ENCODE data around the gene DLST. TPM values are rescaled to one million over a fixed set of nuclear protein-coding genes. Genes with fewer than 3 reads are reported as not detected.

The DLST gene
- total RNA-seq, 1 donor from 2014 or later: 125 TPM

GRCh38 chr14:74836251-74836960, 45.3 kb upstream of the DLST start:
- Mint-ChIP-seq H3K4me3 (ENCODE audit: unreplicated experiment) (no peak overlapping the region), H3K9me3 (ENCODE audit: unreplicated experiment) (no peaks in the 10 kb centered on the region), H3K27me3 (ENCODE audit: unreplicated experiment) (no peaks in the 10 kb centered on the region), H3K4me1 (ENCODE audit: unreplicated experiment) (no peaks in the 10 kb centered on the region), H3K27ac (ENCODE audit: unreplicated experiment) (no peak overlapping the region), H3K36me3 (ENCODE audit: low read depth, unreplicated experiment) (no peaks in the 10 kb centered on the region)
- TF ChIP-seq CTCF (IDR thresholded peaks at IDR 0.05; ENCODE audit: unreplicated experiment): no peak
- DNase-seq (ENCODE audit: low spot score): no peak

GRCh38 chr14:74838166-74838565, 43.5 kb upstream of the DLST start:
- no peaks in the 10 kb centered on the region for H3K36me3 Mint-ChIP-seq (ENCODE audit: low read depth, unreplicated experiment)
- no peak overlapping the region for H3K27ac Mint-ChIP-seq (ENCODE audit: unreplicated experiment)
- DNase-seq (ENCODE audit: low spot score): no peak
- no peak for TF ChIP-seq CTCF (IDR thresholded peaks at IDR 0.05; ENCODE audit: unreplicated experiment)
- no peaks in the 10 kb centered on the region for H3K4me1 Mint-ChIP-seq (ENCODE audit: unreplicated experiment)
- H3K4me3 Mint-ChIP-seq (ENCODE audit: unreplicated experiment): no peak overlapping the region
- H3K9me3 Mint-ChIP-seq (ENCODE audit: unreplicated experiment): no peaks in the 10 kb centered on the region
- no peaks in the 10 kb centered on the region for H3K27me3 Mint-ChIP-seq (ENCODE audit: unreplicated experiment)

- Mint-ChIP-seq H3K36me3 (ENCODE audit: low read depth, unreplicated experiment) (no peaks in the 10 kb centered on the region), H3K4me1 (ENCODE audit: unreplicated experiment) (no peaks in the 10 kb centered on the region), H3K27me3 (ENCODE audit: unreplicated experiment) (no peaks in the 10 kb centered on the region), H3K9me3 (ENCODE audit: unreplicated experiment) (no peaks in the 10 kb centered on the region), H3K27ac (ENCODE audit: unreplicated experiment) (no peak overlapping the region), H3K4me3 (ENCODE audit: unreplicated experiment) (no peak overlapping the region)
- DNase-seq (ENCODE audit: low spot score): no peak
- no peak for TF ChIP-seq CTCF (IDR thresholded peaks at IDR 0.05; ENCODE audit: unreplicated experiment)
Measured at GRCh38 chr14:74840603-74841030, 41.1 kb upstream of the DLST start.

- no peak for DNase-seq (ENCODE audit: low spot score)
- H3K4me3 Mint-ChIP-seq (ENCODE audit: unreplicated experiment): no peak overlapping the region
- no peak for TF ChIP-seq CTCF (IDR thresholded peaks at IDR 0.05; ENCODE audit: unreplicated experiment)
- H3K36me3 Mint-ChIP-seq (ENCODE audit: low read depth, unreplicated experiment): no peaks in the 10 kb centered on the region
- H3K4me1 Mint-ChIP-seq (ENCODE audit: unreplicated experiment): no peaks in the 10 kb centered on the region
- no peaks in the 10 kb centered on the region for H3K9me3 Mint-ChIP-seq (ENCODE audit: unreplicated experiment)
- H3K27ac Mint-ChIP-seq (ENCODE audit: unreplicated experiment): no peak overlapping the region
- H3K27me3 Mint-ChIP-seq (ENCODE audit: unreplicated experiment): no peaks in the 10 kb centered on the region
Measured at GRCh38 chr14:74841230-74842207, 40.2 kb upstream of the DLST start.

Measured in endothelial cell (in vitro differentiated cells).